Stomach (tissue), 9 donors: ENCODE results near the gene GM2A. TPM values are rescaled to one million over a fixed set of nuclear protein-coding genes. Genes with fewer than 3 reads are reported as not detected.

Experiments used
- DNase-seq, 2 donors: peaks; one replicate each; pipeline versions ENCODE4 v3.0.0 to v3.0.0-alpha.2; 2013 to 2019
- H3K27ac ChIP-seq, 5 donors: fragments of 200-600 bp in 4 of 5; sonication (generic) in 4 of 5; one replicate each; pipeline ENCODE4 v1.5.1; 2013 to 2019; ENCODE audit warnings: mild to moderate bottlenecking in 1 of 5, moderate library complexity in 1 of 5
- H3K27me3 ChIP-seq, 3 donors: fragments of 200-600 bp; sonication (generic); one replicate each; pipeline ENCODE4 v1.5.1; 2017 to 2019; ENCODE audit warnings: mixed run types in 1 of 3
- H3K36me3 ChIP-seq, 4 donors: fragments of 200-600 bp; sonication (generic); 1 replicate in 3 of 4; 2 replicates in 1 of 4; pipeline ENCODE4 v1.5.1; 2016 to 2019
- H3K4me1 ChIP-seq, 4 donors: fragments of 200-600 bp; sonication (generic); one replicate each; pipeline ENCODE4 v1.5.1; 2016 to 2019
- H3K4me3 ChIP-seq, 4 donors: fragments of 200-600 bp; sonication (generic) in 3 of 4; one replicate each; pipeline ENCODE4 v1.5.1; 2016 to 2019; ENCODE audit warnings: mild to moderate bottlenecking in 1 of 4
- H3K9me3 ChIP-seq, 4 donors: fragments of 200-600 bp; sonication (generic); one replicate each; pipeline ENCODE4 v1.5.1; 2016 to 2019
- CTCF ChIP-seq, 7 experiments: fragments of 450-650 bp in 4 of 7; fragments of 200-600 bp in 3 of 7; sonication (generic) in 3 of 7; IDR thresholded peaks; one replicate each; pipeline ENCODE4 v1.5.1; 2016 to 2019; ENCODE audit warnings: antibody characterized with exemption in 7 of 7, control low read depth in 2 of 7, mild to moderate bottlenecking in 1 of 7
- EP300 ChIP-seq: sonication (generic); formaldehyde crosslinking; IDR thresholded peaks from one replicate; pipeline ENCODE4 v1.6.1; 2017; ENCODE audit warnings: antibody characterized with exemption
- POLR2A ChIP-seq, 4 donors: fragments of 450-650 bp; IDR thresholded peaks; one replicate each; pipeline ENCODE4 v1.6.1; 2016; ENCODE audit warnings: antibody characterized with exemption in 4 of 4, control low read depth in 2 of 4, mild to moderate bottlenecking in 1 of 4, moderate library complexity in 1 of 4
- POLR2AphosphoS5 ChIP-seq, 3 donors: sonication (generic); formaldehyde crosslinking; IDR thresholded peaks; one replicate each; pipeline ENCODE4 v1.6.1; 2016; ENCODE audit warnings: antibody characterized with exemption in 3 of 3
- WGBS, 5 donors: extraction: QIAGEN DNeasy Blood & Tissue Kit in 3 of 5; methylation state at CpG; one replicate each; pipeline versions ENCODE4 v1.1.5 to v1.1.7; 2013 to 2018; 5-methylcytosine and 5-hydroxymethylcytosine counted together
- intact Hi-C: fragments of 100-400 bp; cut with DNase I; formaldehyde crosslinking; loops from one replicate; pipeline ENCODE4 v1.15.1; 2023; ENCODE audit warnings: low total_unique reads
- polyA plus RNA-seq, 3 donors: library from polyadenylated mRNA; stranded (reverse); fragments of 200-250 nt; gene quantifications; one replicate each; pipeline ENCODE4 v1.2.3, GENCODE V29; 2013
- total RNA-seq, 5 donors: library from RNA; depleted of rRNA; stranded (reverse); fragments of >200 nt; gene quantifications; one replicate each; pipeline versions ENCODE4 v1.1.0 to v1.2.3, GENCODE V29; 2014 to 2016
- donor health status: healthy with polysubstance abuse.
- donor health status: Bipolar disorder and iron deficiency.
- donor health status: healthy.

GM2A gene
- total and polyA plus RNA-seq, 8 donors, result 3.2 to 57.2 (median 17.6) TPM

GRCh38 chr5:151264113-151264512 lies 11.1 kb downstream of the GM2A start:
- Histone ChIP-seq H3K27ac (peak overlapping the region in 1 of 5 donors; percentile 14), H3K4me3 (no peak overlapping the region), H3K27me3 (no peaks in the 10 kb centered on the region), H3K9me3 (no peaks in the 10 kb centered on the region), H3K36me3 (peaks cover 21 to 82% (median 72%) of the 10 kb centered on the region in 4 donors), H3K4me1 (peaks cover 0 to 5% (median 0%) of the 10 kb centered on the region in 4 donors)
- 30 to 56% (median 46%) methylated on average over 1 of the region's 1 CpG for WGBS, 5 donors
- no peak for TF ChIP-seq POLR2AphosphoS5 (IDR thresholded peaks at IDR 0.05)
- TF ChIP-seq CTCF (IDR thresholded peaks at IDR 0.05), result no peak
- TF ChIP-seq EP300, result no peak
- no peak for TF ChIP-seq POLR2A (IDR thresholded peaks at IDR 0.05)
- peak in 1 of 2 donors; percentile 59 for DNase-seq
- intact Hi-C loops, result no loop called here

GRCh38 chr5:151267491-151268260 lies 14.7 kb downstream of the GM2A start:
- peaks cover 24 to 68% (median 58%) of the 10 kb centered on the region in 4 donors for H3K36me3 ChIP-seq
- no peak overlapping the region for H3K27ac ChIP-seq
- H3K9me3 ChIP-seq, result no peaks in the 10 kb centered on the region
- WGBS, 5 donors, result 87 to 94% (median 89%) methylated on average over 11 of the region's 11 CpGs
- H3K4me3 ChIP-seq, result no peak overlapping the region
- no peak for DNase-seq
- intact Hi-C loops, result no loop called here
- no peaks in the 10 kb centered on the region for H3K27me3 ChIP-seq
- TF ChIP-seq EP300, result no peak
- TF ChIP-seq POLR2A (IDR thresholded peaks at IDR 0.05), result no peak
- no peak for TF ChIP-seq POLR2AphosphoS5 (IDR thresholded peaks at IDR 0.05)
- no peak for TF ChIP-seq CTCF (IDR thresholded peaks at IDR 0.05)
- H3K4me1 ChIP-seq, result peaks cover 0 to 3% (median 0%) of the 10 kb centered on the region in 4 donors

- Histone ChIP-seq H3K27ac (no peak overlapping the region), H3K27me3 (no peaks in the 10 kb centered on the region), H3K9me3 (no peaks in the 10 kb centered on the region), H3K4me3 (no peak overlapping the region), H3K36me3 (peaks cover 21 to 51% (median 47%) of the 10 kb centered on the region in 4 donors), H3K4me1 (no peaks in the 10 kb centered on the region)
- WGBS, 5 donors, result 60 to 78% (median 69%) methylated on average over 1 of the region's 1 CpG
- TF ChIP-seq POLR2AphosphoS5 (IDR thresholded peaks at IDR 0.05), result no peak
- no peak for TF ChIP-seq EP300
- no peak for TF ChIP-seq POLR2A (IDR thresholded peaks at IDR 0.05)
- TF ChIP-seq CTCF (IDR thresholded peaks at IDR 0.05), result no peak
- intact Hi-C loops, result no loop called here
- DNase-seq, result no peak
Measured at GRCh38 chr5:151270599-151270998, 17.6 kb downstream of the GM2A start.

GRCh38 chr5:151271336-151271735 lies 18.4 kb downstream of the GM2A start:
- no peaks in the 10 kb centered on the region for H3K27me3 ChIP-seq
- intact Hi-C loops, result no loop called here
- TF ChIP-seq POLR2A (IDR thresholded peaks at IDR 0.05) (no peak), EP300 (no peak), POLR2AphosphoS5 (IDR thresholded peaks at IDR 0.05) (no peak), CTCF (IDR thresholded peaks at IDR 0.05) (no peak)

More at GRCh38 chr5:151271336-151271735, 18.4 kb downstream of the GM2A start:
- no peak overlapping the region for H3K4me3 ChIP-seq
- H3K36me3 ChIP-seq, result peaks cover 21 to 45% (median 40%) of the 10 kb centered on the region in 4 donors
- H3K9me3 ChIP-seq, result no peaks in the 10 kb centered on the region
- H3K4me1 ChIP-seq, result no peaks in the 10 kb centered on the region
- no peak overlapping the region for H3K27ac ChIP-seq
- DNase-seq, result no peak
